OCI-LY3 (cell line): ENCODE measurements around the gene ABTB2.

Source experiments
- H2AFZ ChIP-seq: fragments of 200-600, 300-600 bp; shearing (Covaris generic); 2 replicates; pipeline ENCODE4 v1.6.0; 2014; ENCODE audit warnings: antibody characterized with exemption, low read depth, low read length
- H3K27ac ChIP-seq: fragments of 200-600, 300-600 bp; sonication (generic); 2 replicates; pipeline ENCODE4 v1.5.1; 2014; ENCODE audit warnings: mild to moderate bottlenecking, low read length, moderate library complexity, mixed read lengths
- H3K27me3 ChIP-seq: fragments of 200-600, 300-600 bp; sonication (generic); 2 replicates; pipeline ENCODE4 v1.6.1; 2014; ENCODE audit warnings: low read depth, low read length, mixed read lengths
- H3K36me3 ChIP-seq: fragments of 200-600, 300-600 bp; sonication (generic); replicated peaks from 2 replicates; pipeline ENCODE3; 2014; ENCODE audit warnings: low read depth, low read length, mixed read lengths
- H3K4me1 ChIP-seq: fragments of 300-600, 200-600 bp; sonication (generic); 2 replicates; pipeline ENCODE4 v1.6.1; 2014; ENCODE audit warnings: low read length, mixed read lengths
- H3K4me2 ChIP-seq: fragments of 200-600, 300-600 bp; sonication (generic); 2 replicates; pipeline ENCODE4 v1.6.1; 2014; ENCODE audit warnings: low read length, mixed read lengths
- H3K4me3 ChIP-seq: fragments of 300-600, 200-600 bp; sonication (generic); 2 replicates; pipeline ENCODE4 v1.5.1; 2014; ENCODE audit warnings: antibody characterized with exemption, mild to moderate bottlenecking, low read length, moderate library complexity
- H3K79me2 ChIP-seq: fragments of 300-600, 200-600 bp; shearing (Covaris generic); 2 replicates; pipeline ENCODE4 v1.6.1; 2014; ENCODE audit warnings: mild to moderate bottlenecking, low read length, mixed read lengths
- H3K9ac ChIP-seq: fragments of 300-600, 200-600 bp; shearing (Covaris generic); 2 replicates; pipeline ENCODE4 v1.6.0; 2014; ENCODE audit warnings: mild to moderate bottlenecking, low read length, moderate library complexity
- H3K9me3 ChIP-seq: fragments of 200-600, 300-600 bp; shearing (Covaris generic); 2 replicates; pipeline ENCODE4 v1.6.1; 2014; ENCODE audit warnings: low read length, mixed read lengths; ENCODE audit not compliant: insufficient read depth
- H4K20me1 ChIP-seq: fragments of 200-600, 300-600 bp; sonication (generic); 2 replicates; pipeline ENCODE4 v1.6.1; 2016; ENCODE audit warnings: low read length, mixed read lengths; ENCODE audit not compliant: insufficient read depth
- EZH2phosphoT487 ChIP-seq: fragments of 200-600 bp; shearing (Covaris generic); IDR thresholded peaks from 2 replicates; pipeline ENCODE4 v1.6.1; 2018; ENCODE audit warnings: antibody characterized with exemption, mixed run types, low read depth
- TF ChIP-seq, protein P1 (sequence below): fragments of 200-600, 300-600 bp; sonication (generic); IDR thresholded peaks from 2 replicates; pipeline ENCODE4 v1.5.1; 2014; ENCODE audit warnings: antibody characterized with exemption, low read length, low read depth

The ABTB2 gene

DNA sequence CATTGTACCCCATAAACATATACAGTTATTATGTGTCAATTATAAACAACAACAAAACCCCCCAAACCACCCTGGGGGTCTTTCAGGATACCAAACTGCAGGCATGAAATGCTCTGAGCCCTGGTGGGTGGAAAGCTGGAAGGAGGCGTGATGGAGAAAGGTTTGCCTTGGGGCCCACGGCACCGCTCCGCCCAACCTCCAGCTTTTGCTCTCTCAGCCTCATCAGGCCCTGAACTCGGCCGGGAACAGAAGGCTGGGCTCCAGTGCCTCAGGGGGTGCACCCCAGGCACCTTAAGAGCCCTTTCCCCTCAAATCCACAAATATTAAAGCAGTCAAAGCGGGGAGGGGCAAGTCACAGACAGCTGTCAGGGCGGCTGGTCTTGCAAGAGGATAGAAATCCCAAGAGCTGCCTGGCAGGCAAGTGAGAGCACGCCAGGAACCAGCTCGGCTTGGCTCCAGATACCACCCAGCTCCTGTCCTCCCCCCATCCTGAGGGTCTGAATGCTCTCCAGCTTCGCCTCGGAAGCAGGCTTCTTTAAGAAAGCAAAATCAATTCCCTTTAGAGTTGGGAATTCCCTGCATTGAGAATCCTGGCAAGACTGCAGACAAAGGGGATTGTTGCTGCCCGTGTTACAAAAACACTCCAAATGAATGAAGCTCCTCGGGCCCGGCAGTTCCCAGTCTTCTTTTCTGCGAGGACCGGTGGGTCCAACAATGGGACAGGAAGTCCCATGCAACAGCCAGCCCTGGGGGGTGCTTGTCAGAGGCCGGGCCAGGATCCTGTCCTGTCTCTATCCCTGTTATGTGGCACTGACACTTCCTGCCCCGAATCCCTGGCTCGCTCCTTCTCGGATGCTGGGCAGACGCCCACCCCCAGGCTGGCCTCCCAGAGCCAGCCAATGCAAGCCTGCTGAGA is 171.6 kb downstream of the ABTB2 start:
- Histone ChIP-seq H3K36me3 (peaks cover 7% of the 10 kb centered on the region), H4K20me1 (no peaks in the 10 kb centered on the region), H3K79me2 (peaks cover 6% of the 10 kb centered on the region; the same call in 1 of the 2 replicates), H3K9me3 (no peaks in the 10 kb centered on the region), H3K4me3 (no peak overlapping the region), H3K9ac (no peak overlapping the region), H3K27me3 (no peaks in the 10 kb centered on the region), H2AFZ (no peak overlapping the region), H3K4me2 (no peak overlapping the region), H3K27ac (no peak overlapping the region), H3K4me1 (peaks cover 41% of the 10 kb centered on the region)
- TF ChIP-seq, protein P1, sequence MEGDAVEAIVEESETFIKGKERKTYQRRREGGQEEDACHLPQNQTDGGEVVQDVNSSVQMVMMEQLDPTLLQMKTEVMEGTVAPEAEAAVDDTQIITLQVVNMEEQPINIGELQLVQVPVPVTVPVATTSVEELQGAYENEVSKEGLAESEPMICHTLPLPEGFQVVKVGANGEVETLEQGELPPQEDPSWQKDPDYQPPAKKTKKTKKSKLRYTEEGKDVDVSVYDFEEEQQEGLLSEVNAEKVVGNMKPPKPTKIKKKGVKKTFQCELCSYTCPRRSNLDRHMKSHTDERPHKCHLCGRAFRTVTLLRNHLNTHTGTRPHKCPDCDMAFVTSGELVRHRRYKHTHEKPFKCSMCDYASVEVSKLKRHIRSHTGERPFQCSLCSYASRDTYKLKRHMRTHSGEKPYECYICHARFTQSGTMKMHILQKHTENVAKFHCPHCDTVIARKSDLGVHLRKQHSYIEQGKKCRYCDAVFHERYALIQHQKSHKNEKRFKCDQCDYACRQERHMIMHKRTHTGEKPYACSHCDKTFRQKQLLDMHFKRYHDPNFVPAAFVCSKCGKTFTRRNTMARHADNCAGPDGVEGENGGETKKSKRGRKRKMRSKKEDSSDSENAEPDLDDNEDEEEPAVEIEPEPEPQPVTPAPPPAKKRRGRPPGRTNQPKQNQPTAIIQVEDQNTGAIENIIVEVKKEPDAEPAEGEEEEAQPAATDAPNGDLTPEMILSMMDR = no peak
- no peak for TF ChIP-seq EZH2phosphoT487

DNA sequence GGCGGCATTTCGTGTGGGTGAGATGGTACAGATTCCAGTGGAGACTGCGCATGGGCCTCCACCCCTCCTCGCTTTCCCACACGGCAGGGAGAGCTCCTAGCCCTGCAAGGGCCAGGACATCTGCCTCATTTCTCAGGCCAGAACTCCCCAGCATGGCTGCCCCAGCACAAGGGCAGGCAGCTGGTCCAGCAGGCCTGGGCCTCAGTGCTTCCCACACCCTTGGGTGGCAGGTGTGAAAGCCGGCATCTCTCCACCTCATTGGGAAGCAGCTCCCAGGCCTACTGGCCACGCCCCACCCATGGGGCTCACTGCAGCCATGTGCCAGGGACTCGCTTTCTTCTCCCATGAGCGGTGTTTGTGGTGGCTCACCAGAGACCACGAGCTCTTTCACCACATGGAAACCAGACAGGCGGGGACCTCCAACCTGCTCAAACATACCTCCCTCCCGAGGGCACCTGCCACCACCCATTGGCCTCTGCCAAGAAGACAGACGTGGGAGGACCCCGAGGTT is 173.2 kb downstream of the ABTB2 start:
- TF ChIP-seq, protein P1 = no peak
- TF ChIP-seq EZH2phosphoT487 = no peak

DNA sequence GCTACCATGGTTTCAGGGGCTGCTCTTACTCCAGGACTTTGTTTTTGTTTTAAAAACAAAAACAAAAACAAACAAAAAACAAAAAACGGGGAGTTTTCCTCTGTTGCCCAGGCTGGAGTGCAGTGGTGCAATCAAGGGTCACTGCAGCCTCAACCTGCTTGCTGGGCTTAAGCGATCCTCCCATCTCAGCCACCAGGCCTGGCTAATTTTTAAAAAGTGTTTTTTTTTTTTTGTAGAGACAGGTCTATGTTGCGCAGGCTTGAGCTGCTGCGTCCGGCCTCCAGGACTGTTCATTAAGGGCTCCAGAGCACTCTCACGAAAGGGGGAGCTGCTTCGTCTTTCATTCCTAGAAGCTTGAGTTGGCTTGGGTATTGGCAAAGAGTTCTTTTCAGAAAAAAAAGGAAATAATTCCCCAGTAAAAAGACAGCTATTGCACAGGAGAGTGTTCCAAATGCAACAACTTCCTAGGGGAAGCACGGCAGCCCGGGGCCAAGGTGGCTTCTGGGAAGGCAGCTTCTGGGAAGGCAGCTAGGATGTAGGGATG is 173.9 kb downstream of the ABTB2 start:
- H3K27me3 ChIP-seq = no peaks in the 10 kb centered on the region
- peaks cover 7% of the 10 kb centered on the region for H3K36me3 ChIP-seq
- no peak overlapping the region for H2AFZ ChIP-seq
- H3K27ac ChIP-seq = no peak overlapping the region
- H3K79me2 ChIP-seq = peaks cover 6% of the 10 kb centered on the region; the same call in 1 of the 2 replicates
- no peak overlapping the region for H3K4me2 ChIP-seq
- no peaks in the 10 kb centered on the region for H3K9me3 ChIP-seq
- no peak overlapping the region for H3K4me3 ChIP-seq
- TF ChIP-seq, protein P1 = no peak
- TF ChIP-seq EZH2phosphoT487 = no peak
- H3K4me1 ChIP-seq = peaks cover 41% of the 10 kb centered on the region
- H4K20me1 ChIP-seq = no peaks in the 10 kb centered on the region
- H3K9ac ChIP-seq = no peak overlapping the region

More for the DNA sequence above, 173.2 kb downstream of the ABTB2 start:
- H2AFZ ChIP-seq = no peak overlapping the region
- no peaks in the 10 kb centered on the region for H3K27me3 ChIP-seq
- no peak overlapping the region for H3K9ac ChIP-seq
- no peaks in the 10 kb centered on the region for H3K9me3 ChIP-seq
- peaks cover 6% of the 10 kb centered on the region; the same call in 1 of the 2 replicates for H3K79me2 ChIP-seq
- H3K4me2 ChIP-seq = no peak overlapping the region
- no peak overlapping the region for H3K27ac ChIP-seq
- H3K4me3 ChIP-seq = no peak overlapping the region
- H3K36me3 ChIP-seq = peaks cover 7% of the 10 kb centered on the region
- H3K4me1 ChIP-seq = peaks cover 41% of the 10 kb centered on the region
- H4K20me1 ChIP-seq = no peaks in the 10 kb centered on the region

DNA sequence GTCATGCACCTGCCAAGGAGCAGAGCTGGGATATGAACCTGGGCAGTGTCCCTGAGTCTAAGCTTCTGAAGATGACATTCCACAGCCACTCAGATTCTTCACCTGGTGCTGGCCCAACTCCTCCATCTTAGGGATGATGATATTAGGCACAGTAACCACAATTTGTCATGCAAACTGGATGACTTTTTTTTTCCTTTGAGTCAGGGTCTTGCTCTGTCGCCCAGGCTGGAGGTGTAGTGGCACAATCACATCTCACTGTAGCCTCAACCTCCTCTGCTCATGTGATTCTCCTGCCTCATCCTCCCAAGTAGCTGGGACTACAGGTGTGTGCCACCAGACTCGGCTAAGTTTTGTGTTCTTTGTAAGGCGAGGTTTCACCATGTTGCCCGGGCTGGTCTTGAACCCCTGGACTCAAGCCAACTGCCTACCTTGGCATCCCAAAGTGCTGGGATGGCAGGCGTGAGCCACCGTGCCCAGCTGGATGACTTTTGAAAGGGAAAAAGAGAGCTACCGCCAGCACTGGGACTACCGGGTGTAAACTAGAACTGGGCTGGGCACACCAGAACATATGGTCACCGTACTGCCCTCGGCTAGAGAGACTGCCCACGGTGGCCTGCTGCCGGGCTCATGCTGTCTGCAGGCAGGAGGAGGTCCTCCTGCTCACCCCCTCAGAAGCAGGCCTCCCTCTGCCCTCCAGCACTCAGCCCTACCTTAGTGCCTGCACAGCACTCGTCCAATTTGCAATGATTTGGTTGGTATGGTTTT is 174.7 kb downstream of the ABTB2 start:
- Histone ChIP-seq H2AFZ (no peak overlapping the region), H3K9me3 (no peaks in the 10 kb centered on the region), H3K36me3 (peaks cover 7% of the 10 kb centered on the region), H3K79me2 (peaks cover 6% of the 10 kb centered on the region; the same call in 1 of the 2 replicates), H3K4me3 (0 out of 2 replicates have a peak overlapping the region, but pooled peaks have one; percentile 1), H3K4me2 (peak overlapping the region; percentile 40), H3K9ac (no peak overlapping the region), H3K4me1 (peaks cover 41% of the 10 kb centered on the region), H3K27me3 (no peaks in the 10 kb centered on the region), H3K27ac (0 out of 2 replicates have a peak overlapping the region, but pooled peaks have one; percentile 2), H4K20me1 (no peaks in the 10 kb centered on the region)
- TF ChIP-seq, protein P1 = no peak
